Astrocyte of the spinal cord (primary cell): Measurements from ENCODE around the gene LRFN3.
"Not testable (repeated sequence)": the region's sequence is repeated elsewhere in the genome, so short reads cannot be mapped to it uniquely, and the experiment has no call there.

Source experiments
- DNase-seq: peaks from one replicate; pipeline ENCODE4 v3.0.0; 2011; ENCODE audit warnings: low read depth, low spot score
- H3K4me3 ChIP-seq: 2 replicates; pipeline ENCODE4 v1.5.1; 2011; ENCODE audit warnings: low read depth, mild to moderate bottlenecking, low read length, moderate library complexity
- in situ Hi-C: cut with HindIII; loops from 2 replicates; pipeline ENCODE4 v1.10.0; 2017; ENCODE audit warnings: low sequenced_read_pairs
- TF ChIP-seq, protein P1 (sequence below): IDR thresholded peaks from 2 replicates; pipeline ENCODE4 v1.5.1; 2012; ENCODE audit warnings: low read depth, mild to moderate bottlenecking, low read length, inconsistent platforms

LRFN3 gene, protein sequence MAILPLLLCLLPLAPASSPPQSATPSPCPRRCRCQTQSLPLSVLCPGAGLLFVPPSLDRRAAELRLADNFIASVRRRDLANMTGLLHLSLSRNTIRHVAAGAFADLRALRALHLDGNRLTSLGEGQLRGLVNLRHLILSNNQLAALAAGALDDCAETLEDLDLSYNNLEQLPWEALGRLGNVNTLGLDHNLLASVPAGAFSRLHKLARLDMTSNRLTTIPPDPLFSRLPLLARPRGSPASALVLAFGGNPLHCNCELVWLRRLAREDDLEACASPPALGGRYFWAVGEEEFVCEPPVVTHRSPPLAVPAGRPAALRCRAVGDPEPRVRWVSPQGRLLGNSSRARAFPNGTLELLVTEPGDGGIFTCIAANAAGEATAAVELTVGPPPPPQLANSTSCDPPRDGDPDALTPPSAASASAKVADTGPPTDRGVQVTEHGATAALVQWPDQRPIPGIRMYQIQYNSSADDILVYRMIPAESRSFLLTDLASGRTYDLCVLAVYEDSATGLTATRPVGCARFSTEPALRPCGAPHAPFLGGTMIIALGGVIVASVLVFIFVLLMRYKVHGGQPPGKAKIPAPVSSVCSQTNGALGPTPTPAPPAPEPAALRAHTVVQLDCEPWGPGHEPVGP

DNA sequence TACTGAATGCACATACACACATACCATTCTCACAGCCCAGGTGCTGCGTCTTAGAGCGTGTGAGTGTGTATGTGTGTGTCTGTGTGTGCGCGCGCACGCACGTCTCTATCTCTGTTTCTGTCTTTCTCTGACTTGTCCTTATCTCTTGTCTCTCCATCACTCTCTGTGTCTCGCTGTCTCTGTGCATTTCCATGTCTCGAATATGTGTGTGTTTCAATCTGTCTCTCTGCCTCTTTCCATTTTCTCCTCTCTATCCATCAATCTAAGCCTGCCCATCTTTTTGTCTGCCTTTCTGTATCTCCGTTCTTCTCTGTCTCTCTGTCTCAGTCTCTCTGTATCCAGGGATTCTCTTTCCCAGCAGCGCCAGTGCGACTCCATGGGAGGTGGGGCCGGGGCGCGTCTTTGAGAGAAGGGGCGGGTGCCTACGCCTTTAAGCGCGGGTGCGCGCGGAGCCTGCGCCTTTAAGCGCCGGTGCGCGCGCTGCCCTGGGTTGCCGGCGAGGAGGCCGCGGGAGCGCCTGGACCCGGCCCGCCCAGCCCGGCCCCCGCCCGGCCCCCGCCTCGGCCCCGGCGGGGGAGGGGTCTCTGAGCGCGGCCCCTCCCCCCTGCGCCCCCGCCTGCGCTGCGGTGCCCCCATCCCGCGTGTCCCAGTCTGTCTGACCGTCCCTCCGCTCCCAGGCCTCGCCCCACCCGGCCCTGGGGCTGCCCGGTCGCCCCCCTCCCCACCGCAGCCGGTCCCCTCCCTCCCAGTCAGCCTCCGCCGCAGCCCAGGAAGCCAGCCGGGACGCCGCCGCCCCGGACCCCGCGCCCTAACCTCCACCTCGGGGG is at the start of gene LRFN3:
TSS of gene LRFN3 (plus strand) at position 464 of the 827 bp plus-strand sequence. CDS start 3,052 bp downstream, outside the sequence.
- peak within 1 kb of the TSS; percentile 63 for H3K4me3 ChIP-seq
- TF ChIP-seq, protein P1, sequence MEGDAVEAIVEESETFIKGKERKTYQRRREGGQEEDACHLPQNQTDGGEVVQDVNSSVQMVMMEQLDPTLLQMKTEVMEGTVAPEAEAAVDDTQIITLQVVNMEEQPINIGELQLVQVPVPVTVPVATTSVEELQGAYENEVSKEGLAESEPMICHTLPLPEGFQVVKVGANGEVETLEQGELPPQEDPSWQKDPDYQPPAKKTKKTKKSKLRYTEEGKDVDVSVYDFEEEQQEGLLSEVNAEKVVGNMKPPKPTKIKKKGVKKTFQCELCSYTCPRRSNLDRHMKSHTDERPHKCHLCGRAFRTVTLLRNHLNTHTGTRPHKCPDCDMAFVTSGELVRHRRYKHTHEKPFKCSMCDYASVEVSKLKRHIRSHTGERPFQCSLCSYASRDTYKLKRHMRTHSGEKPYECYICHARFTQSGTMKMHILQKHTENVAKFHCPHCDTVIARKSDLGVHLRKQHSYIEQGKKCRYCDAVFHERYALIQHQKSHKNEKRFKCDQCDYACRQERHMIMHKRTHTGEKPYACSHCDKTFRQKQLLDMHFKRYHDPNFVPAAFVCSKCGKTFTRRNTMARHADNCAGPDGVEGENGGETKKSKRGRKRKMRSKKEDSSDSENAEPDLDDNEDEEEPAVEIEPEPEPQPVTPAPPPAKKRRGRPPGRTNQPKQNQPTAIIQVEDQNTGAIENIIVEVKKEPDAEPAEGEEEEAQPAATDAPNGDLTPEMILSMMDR, result no peak
- DNase-seq, result peak; percentile 73
- in situ Hi-C loops, result no loop called here

DNA sequence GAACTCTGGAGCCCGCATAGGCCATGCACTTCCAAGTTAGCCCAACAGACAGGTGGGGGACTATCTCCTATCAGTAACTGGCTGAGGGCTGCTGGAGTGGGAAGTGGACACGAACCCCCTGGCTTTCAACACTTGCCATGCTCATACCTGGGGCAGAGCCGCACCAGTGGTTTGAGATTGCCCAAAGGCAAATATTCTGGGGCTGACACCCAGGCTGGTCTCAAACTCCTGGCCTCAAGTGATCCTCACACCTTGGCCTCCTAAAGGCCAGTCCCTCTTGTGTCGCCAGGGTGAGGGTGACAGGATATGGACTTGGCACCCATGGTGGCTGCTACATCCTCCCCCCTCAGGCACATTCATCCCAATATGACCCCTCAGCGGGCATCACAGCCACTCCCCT is 49.0 kb upstream of the LRFN3 start:
- no peak overlapping the region for H3K4me3 ChIP-seq
- DNase-seq, result no peak
- in situ Hi-C loops, result no loop called here
- TF ChIP-seq, protein P1, result no peak

DNA sequence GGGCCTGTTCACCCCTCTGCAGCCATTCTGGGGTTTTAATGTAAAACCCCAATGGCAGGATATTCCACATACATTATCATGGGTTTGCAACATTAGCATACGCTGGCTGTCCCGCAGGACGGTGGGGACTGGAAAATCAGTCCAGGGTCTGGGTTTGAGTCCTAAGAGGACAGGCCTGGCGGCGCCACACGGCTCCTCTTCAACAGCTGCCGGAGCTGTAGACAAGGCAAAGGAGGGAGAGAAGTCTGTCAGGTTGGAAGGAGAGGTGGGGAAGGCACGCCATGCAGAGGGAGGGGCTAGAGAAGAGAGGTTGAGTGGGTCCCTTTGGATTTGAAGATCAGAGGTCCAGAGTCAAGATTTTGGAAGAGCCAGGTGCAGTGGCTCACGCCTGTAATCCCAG is 47.8 kb upstream of the LRFN3 start:
- H3K4me3 ChIP-seq, result no peak overlapping the region
- TF ChIP-seq, protein P1, result no peak
- DNase-seq, result no peak
- in situ Hi-C loops, result no loop called here

DNA sequence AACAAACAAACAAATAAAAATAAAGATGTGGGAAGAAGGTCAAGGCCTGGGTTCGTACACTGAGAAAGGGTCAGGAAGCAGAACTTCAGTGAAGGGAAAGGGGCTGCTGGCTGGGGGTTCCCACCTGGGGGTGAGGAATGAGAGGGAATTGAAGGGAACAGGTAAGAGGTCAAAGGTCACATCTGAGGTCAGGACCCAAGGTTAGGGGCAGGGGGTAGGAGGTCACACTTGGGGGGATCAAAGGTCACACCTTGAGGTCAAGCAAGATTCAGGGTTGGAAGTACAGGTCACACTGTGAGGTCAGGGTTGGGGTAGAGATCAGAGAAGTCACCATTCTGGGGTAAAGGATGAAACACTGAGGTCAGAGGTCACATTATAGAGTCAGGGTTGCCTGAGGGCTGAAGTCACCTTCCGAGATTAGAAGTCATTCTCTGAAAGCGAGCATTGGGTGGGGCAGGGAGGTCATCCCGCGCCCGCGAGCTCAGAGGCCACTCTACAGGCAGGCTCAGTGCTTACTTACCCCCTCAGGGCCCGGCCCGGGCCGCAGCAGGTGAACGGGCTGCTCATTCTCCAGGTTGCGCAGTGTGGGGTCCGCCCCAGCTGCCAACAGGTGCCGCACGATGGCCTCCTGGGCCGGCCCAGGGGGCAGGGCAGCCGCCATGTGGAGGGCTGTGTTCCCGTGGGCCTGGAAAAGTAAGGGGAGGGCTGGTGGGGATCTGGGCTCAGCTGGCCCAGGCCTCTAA is 46.6 kb upstream of the LRFN3 start:
- in situ Hi-C loops, result no loop called here
- TF ChIP-seq, protein P1, result no peak
- H3K4me3 ChIP-seq, result no peak overlapping the region
- DNase-seq, result no peak

DNA sequence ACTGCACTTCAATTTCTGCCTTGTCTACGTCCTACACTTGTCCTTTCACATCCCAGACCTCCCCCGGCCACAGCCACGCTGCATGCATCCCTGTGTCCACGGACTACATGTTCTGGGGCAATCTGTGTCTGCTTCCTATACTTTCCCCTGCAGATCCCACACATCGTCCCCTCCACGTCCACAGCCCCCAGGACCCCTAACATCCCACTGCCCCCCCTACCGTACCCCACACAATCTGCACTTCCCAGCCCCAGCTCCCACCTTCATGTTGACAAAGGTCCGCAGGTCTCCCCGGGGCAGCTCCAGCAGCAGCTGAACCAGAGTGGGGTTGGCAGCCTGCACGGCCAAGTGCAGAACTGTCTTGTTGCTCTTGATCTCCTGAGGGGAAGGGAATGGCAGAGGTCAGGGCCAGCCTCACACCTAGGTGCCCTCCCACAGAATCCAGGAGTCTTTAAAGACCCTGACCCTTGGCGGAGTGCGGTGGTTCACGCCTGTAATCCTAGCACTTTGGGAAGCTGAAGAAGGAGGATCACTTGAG is 46.0 kb upstream of the LRFN3 start:
- in situ Hi-C loops, result no loop called here
- H3K4me3 ChIP-seq, result no peak overlapping the region
- DNase-seq, result no peak
- TF ChIP-seq, protein P1, result no peak

DNA sequence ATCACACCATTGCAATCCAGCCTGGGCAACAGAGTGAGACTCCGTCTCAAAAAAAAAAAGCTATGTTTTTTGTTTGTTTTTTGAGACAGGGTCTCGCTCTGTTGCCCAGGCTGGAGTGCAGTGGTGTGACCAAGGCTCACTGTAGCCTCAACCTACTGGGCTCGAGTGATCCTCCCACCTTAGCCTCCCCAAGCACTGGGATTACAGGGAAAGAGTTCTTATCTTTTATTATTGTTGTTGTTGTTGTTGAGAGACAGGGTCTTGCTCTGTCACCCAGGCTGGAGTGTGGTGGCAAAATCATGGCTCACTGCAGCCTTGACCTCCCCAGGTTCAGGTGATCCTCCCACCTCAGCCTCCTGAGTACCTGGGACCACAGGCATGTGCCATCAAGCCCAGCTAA is 44.4 kb upstream of the LRFN3 start:
- in situ Hi-C loops, DNase-seq, H3K4me3 ChIP-seq: not testable (repeated sequence)
